Cerebellar nuclear complex (tissue), 1 donor: ENCODE results near the gene CX3CR1.
"Not testable (repeated sequence)": the region's sequence is repeated elsewhere in the genome, so short reads cannot be mapped to it uniquely, and the experiment has no call there.

Experiments used
- DNase-seq, 2 experiments: peaks; one replicate each; lab custom pipeline; 2025; lab: John Stamatoyannopoulos, UW

The CX3CR1 gene, protein sequence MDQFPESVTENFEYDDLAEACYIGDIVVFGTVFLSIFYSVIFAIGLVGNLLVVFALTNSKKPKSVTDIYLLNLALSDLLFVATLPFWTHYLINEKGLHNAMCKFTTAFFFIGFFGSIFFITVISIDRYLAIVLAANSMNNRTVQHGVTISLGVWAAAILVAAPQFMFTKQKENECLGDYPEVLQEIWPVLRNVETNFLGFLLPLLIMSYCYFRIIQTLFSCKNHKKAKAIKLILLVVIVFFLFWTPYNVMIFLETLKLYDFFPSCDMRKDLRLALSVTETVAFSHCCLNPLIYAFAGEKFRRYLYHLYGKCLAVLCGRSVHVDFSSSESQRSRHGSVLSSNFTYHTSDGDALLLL

DNA sequence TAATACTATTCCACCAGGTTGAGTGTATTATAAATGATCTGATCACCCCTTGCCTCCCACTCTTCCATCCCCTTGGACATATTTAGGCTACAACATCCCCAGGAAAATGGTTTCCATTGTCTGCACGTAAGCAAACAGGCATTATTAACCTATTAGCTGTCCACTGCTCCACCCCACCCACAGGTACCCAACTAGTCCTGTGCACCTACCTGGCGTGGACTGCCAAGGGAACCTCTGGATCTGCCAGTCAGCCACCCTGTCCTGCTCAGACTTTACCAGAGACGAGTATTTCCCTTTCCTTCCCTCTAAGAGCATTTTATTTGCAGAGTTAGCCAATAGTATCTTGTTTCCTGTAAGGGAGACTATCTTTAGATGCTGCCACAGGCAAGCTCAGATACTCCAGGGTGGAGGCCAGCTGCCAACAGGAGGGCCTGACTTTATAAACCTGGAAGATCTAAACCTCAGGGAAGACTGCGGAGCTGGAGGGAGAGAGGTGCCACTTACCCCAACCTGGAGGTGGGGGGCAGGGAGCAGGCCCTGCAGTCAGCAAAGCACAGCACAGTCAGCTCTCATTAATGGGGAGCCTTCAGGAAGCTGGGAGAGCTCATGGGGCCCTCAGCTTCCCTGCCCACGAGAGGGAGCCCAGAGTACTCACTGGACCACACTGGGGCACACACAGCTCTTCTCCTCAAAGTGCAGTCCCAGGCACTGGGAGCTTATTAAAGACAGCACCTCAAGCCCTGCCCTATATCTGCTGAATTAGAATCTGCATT, at the start of gene CX3CR1:
Gene CX3CR1, minus strand, starts transcription at position 292 of the 773 bp plus-strand sequence. CDS start 13,527 bp downstream, outside the sequence.
- DNase-seq, result no peak

DNA sequence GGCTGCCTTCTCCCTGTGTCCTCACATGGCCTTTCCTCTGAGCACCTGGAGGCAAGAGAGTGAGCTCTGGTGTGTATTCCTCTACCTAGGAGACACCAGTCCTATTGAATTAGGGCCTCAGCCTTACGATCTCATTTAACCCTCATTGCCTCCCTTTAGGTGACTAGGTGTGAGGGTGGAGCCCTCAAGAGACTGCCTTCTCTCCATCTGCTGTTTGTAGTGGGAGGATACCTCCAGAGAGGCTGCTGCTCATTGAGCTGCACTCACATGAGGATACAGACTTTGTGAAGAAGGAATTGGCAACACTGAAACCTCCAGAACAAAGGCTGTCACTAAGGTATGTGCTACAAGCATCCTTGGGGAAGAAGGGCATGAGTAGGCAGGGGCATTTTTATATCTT, 49.7 kb upstream of the CX3CR1 start, which contains the start of gene CCR8:
Gene CCR8, plus strand, starts transcription at position 217 of the 400 bp plus-strand sequence. CDS start 2,623 bp downstream, outside the sequence.
- no peak for DNase-seq

DNA sequence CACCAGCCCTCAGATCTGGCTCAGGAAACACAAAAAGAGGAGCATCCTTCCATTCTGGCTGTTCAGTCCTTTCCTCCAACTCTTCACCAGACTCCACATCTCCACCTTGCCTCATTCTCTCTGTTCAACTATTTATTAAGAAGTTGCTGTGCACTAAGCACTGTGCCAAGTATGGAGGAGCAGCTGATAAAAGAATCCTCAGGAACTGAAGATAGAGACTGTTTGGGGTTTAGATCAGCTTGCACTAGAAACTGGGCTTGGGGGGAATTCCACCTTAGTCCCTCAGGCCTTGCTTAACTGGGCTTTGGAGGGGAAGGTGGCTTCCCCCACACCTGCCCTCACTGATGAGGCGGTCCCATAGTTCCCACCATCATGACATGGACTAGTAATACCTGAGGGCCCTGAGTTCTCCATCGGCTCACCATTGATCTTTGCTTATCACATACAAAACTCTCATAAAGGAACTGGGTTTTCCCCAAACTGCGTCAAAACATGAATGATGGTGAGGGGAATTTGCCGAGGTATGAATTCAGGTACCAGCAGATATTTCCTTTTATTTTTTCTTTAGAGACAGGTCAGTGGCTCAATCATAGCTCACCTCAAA, 48.0 kb upstream of the CX3CR1 start:
- no peak for DNase-seq

DNA sequence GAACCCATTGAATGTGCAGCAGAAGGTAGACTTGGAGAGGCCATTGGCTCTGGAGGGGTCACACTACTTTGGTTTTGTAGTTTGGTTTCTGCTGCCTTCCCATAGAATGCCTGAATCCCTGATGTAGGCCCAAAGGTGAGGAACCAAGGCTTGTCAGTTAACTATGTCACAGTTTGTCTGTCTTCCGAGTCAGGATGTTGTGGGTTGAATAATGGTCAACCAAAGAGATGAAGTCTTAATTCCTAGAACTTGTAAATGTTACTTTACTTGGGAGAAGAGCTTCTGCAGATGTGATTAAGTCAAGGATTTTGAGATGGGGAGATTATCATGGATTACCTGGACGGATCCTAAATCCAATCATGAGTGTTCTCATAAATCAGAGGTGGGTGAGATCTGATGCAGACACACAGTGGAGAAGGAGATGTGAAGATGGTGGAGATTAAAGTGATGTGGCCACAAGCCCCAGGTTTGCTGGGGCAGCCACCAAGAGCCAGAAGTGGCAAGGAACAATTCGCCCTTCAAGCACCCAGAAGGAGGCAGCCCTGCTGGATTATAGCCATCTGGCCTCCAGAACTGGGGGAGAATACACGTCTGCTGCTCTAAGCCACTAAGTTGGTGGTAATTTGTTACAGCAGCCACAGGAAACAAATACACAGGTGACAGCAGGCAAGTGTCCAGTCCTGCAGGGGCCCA, 47.4 kb upstream of the CX3CR1 start:
- DNase-seq, result no peak

DNA sequence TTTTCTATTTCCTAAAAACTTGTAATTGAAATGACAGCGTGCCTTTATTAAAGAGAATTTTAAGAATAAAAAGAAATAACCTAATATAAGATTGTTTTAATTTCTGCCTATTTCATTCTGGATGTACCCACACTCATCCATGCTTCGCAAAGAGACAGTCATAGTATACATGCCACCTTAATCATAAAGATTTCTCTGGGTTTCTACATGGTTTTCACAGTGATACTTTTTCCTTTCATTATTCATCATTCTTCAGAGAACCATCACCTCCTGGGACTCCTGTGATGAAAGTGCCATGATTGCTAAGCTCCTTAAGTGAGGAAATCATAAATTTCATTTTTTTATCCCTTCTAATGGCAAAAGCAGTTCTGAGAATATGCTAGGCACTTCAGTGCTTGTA, 45.4 kb upstream of the CX3CR1 start:
- DNase-seq, result no peak

DNA sequence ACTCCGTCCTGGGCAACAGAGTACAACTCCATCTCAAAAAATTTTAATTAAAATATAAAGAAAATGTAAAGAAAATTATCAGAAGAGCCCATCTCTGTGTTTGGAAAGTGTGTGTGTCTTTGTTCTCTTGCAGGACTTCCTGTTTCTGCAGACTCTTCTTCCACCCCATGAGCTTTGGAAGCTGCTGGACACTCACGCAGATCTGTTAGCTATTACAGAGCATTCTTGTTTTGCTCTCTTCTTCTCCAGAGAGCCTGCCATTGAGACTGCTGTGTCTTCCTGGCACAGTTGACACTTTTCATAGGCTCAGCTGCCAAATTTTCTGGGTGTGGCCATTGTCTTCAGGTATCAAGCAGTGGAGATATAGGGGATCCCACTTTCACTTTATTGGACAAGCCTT, 43.7 kb upstream of the CX3CR1 start:
- no peak for DNase-seq

DNA sequence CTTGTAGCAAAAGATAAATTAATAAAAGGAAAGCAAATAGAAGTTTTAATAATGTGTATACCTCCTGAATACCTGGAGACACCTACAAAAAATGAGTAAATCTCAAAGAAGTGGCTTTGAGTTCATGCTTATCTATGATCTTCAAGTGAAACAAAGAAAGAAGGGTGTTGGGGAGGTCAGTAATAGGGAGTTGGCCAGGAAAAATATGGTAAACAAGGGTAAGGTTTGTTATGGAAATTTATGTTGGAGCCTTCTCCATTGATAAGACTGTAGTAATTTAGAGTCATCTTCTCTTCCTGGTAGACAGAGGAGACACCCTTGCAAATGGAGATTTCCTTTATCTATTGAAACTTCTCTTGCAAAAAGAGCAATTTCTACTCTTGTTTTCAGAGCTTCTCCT, 43.1 kb upstream of the CX3CR1 start:
- no peak for DNase-seq

DNA sequence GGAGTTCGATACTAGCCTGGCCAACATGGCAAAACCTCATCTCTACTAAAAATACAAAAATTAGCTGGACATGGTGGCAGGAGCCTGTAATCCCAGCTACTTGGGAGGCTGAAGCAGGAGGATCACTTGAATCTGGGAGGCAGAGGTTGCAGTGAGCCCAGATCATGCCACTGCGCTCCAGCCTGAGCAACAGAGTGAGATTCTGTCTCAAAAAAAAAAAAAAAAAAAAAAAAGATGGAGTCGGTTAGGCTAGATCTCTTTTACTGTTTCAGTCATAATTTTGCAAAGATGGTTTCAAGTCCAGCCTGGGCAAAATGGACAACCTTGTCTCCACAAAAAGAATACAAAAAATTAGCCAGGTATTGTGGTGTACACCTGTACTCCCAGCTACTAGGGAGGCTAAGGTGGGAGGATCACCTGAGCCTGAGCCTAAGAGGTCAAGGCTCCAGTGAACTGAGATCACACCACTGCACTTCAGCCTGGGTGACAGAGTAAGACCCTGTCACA, 42.4 kb upstream of the CX3CR1 start:
- DNase-seq, result not testable (repeated sequence)

DNA sequence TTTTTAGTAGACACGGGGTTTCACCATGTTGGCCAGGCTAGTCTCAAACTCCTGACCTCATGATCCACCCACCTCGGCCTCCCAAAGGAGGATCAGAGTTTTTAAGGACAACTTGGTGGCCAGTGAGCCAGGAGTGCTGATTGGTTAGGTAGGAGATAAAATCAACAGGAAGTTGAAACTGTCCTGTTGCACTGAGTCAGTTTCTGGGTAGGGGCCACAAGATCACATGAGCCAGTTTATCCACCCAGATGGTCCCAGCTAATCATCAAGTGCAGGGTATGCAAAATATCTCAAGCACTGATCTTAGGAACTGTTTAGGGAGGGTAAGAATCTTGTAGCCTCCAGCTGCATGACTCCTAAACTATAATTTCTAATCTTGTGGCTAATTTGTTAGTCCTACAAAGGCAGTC, 41.7 kb upstream of the CX3CR1 start:
- DNase-seq, result not testable (repeated sequence)

DNA sequence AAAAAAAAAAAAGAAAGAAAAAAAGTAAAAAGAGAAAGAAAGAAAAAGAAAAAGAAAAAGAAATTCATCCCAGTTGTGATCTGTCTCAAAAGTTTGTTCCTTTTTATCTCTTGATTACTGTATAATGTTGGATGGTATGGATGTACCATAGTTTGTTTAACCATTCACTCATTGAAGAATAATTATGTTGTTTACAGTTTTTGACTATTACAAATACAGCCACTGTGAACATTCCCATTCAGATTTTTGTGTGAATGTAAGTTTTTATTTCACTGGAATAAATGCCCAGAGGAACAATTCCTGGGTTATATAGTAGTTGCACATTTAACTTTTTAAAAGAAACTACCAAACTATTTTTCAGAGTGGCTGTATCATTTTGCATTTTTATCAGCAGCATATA, 39.4 kb upstream of the CX3CR1 start:
- no peak for DNase-seq

DNA sequence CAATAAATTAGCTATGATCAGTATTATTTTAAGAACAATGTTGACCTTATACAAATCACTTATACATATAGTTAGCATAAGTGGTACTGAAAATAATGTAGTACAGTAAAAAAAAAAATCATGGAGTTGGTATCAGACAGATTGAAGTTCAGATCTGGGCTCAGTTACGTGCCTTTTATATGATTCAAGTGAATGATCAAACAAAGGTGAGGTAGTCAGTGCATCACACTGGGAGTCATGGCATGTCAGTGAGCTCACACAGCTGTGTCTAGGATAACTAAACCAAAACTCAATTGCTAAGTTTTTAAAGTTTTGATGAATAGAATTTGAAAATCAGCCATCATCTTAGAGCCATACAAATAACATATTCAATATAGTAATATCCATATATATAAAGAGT, 38.5 kb upstream of the CX3CR1 start:
- no peak for DNase-seq

DNA sequence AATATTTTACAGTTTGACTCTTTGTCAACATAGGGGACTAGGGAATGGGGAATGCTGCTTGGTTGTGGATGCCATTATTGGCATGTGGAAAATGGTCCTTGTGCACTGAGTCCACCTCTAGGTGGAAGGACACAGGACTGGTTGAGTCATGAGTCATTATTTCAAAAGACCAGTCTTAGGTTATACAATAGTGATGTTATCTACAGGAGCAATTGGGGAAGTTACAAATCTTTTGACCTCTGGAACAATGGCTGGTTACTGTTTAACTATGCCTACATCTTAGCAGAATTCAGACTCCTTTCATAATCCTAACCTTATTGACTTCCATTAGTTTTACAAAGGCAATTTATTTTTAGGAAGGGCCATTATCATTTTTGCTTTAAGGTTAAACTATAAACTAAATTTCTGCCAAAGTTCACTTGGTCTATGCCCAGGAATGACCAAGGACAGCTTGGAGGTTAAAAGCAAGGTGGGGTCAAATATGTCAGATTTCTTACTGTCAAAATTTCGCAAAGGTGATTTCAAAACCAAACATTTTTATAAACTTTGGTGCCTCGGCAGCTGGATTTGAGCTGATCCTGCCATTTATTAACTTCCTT, 37.8 kb upstream of the CX3CR1 start:
- no peak for DNase-seq

DNA sequence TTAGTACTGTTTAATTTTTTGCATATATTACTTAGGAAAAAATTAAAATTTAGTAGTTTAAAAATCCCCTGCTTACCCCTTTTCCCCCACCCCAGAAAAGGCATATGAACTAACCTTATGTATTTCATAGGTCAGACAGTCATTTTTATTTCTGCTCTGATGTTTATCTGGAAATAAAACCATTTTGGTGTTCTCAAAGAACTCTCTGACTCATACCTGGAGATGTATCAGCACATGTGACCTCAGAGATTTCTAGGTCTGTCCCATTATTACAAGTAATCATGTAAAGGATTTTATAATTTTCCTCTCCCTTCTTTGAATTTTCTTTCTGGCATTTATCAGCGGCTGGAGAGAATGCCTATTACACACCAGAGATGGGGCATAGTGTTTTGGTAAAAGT, 35.6 kb upstream of the CX3CR1 start:
- no peak for DNase-seq

DNA sequence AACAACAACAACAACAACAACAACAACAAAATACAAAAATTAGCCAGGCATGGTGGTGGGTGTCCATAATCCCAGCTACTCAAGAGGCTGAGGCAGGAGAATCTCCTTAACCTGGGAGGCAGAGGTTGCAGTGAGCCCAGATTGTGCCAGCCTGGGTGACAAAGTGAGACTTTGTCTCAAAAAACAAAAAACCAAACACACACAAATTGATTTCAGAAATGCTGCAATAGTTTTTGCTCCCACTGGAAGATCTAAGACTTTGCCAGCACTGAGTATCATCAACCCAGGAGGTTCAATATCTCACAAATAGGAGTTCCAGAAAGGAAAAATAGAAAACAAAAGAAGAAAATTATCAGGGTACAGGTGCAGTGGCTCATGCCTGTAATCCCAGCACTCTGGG, 33.5 kb upstream of the CX3CR1 start:
- DNase-seq, result no peak

DNA sequence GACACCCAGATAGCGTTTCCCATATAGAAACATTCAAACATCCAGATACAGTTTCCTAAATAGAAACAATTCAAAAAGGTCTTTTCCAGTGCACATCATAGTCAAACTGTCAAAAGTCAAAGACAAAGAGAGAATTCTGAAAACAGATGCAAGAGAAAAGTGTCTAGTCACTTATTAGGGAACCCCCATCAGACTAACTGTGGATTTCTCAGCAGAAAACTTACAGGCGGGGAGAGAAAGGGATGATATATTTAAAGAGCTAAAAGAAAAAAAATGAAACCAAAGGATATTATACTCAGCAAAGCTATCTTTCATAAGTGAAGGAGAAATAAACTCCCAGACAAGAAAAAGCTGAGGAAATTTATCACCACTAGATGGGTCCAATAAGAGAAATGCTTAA, 22.3 kb upstream of the CX3CR1 start:
- DNase-seq, result no peak

DNA sequence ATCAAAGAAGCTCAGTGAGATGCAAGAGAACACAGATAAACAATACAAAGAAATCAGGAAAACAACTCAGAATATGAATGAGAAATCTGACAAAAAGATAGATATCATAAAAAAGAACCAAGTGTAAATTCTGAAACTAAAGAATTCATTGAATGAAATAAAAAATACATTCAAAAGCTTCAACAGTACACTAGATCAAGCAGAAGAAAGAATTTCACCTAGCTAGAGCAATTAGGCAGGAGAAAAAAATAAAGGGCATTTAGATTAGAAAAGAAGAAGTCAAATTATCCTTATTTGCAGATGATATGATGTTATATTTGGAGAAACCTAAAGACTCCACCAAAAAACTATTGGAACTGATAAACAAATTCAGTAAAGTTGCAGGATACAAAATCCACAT, 19.4 kb upstream of the CX3CR1 start:
- no peak for DNase-seq

DNA sequence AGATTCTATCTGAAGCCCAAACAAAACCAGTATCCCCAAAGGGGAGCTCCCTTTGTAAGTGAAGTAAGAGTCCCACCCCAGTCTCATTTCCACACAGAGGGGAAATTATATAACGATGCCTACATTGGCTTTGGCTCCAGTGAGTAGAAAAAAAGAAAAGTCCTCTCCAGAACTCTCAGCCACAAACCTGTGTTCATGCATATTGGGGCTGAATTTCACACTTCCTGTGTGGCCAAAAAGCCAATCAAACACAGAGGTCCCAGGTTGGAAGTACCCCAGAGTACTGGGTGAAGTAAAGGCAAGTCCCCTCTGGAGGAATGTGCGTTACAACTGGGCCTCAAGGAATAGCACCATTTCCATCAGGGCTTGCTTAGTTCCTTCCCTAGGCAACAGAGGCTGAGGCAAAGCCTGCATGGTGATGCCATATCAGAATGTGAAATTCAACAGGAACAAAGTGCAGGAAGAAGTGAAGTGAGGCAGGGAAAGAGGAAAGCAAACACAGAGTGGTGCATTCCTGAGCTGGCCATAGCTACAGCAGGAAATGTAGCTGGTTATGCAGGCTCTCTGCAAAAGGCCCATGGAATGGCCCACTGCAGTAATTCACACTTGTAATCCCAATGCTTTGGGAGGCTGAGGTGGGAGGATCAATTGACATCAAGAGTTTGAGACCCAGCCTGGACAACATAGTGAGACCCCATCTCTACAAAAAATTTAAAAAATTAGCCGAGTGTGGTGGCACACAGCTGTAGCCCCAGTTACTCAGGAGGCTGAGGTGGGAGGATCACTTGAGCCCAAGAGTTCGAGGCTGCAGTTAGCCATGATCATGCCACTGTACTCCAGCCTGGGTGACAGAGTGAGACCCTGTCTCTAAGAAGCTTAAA, 16.6 kb upstream of the CX3CR1 start:
- no peak for DNase-seq

DNA sequence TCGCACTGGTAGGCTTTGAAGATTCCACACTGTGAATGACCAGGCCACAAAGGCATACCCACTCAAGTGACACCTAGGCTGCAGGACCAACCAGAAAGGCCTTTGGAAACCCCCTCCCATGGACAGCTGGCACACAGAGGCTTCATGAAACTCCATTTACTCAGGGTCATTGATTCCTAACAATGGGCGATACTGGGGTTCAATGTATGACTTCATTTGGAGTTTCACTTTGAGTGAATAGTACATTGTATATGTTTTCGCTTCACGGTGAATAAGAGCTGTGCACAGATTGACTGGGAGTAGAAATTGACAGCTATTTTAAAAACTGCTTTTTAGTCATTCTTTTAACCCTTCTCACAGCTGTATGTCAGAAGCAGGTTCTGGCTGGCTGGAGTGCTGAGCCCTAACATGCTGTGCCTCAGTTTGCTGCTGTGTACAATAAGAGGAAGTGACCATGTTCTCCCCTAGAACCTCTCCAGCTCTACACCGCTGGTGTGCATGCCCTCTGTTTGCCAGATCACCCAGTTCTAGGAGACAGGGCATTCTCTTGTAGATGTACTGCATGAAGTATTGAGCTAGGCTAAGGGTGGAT, 15.4 kb upstream of the CX3CR1 start:
- no peak for DNase-seq

DNA sequence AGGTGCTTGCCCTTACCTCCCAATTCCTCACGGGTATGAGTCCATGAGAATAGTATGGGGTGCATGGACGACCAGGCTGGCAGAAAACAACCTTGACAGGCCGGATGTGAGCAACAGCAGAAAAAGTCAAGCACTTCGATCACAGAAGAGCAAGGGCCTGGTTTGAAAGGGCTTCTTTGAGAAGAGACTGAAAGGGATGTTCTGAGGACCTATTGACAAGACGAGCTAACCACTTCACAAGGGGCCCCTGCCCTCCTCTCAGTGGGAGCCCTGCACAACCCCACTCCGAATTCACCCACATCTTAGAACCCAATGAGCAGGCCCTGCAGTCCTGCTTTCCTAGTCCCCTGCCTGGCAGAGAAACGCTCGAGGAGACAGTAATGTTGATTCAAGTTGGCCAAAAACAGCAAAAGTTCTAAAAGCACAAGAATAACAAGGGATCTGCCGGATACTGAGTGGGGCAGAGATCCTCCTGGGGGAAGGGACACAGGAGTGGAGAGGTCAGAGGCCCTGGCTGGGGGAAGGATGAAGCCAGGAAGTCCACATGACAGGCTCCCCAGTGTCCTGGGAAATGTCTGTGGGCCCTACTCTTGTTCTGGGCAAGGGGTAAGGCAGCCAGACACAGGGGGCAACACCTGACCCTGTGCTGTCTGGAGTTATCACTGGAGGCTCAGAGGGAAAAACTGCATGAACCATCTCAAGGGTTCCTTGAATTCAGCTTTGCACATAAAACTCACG, 14.8 kb upstream of the CX3CR1 start:
- no peak for DNase-seq

DNA sequence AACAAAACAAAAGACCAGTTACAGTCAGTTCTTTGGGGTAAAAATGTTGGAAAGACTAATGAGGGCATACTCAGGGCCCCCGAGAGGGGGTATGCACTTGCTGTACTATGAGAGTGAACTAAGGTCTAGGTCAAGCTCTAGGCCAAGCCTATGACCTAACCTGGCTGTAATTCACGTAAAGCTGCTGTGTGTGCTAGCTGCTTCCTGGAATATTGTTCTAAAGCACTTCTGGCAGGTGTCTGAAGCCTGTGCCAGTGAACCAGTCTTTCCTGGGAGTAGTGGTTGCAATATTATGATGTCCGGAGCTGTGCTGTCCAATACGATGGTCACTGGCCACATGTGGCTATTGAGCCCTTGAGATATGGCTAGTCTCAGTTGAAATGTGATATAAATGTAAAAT, 13.1 kb upstream of the CX3CR1 start:
- no peak for DNase-seq
